ENCODE measurements around the gene CRYBA4. TPM values are rescaled to one million over a fixed set of nuclear protein-coding genes. Genes with fewer than 3 reads are reported as not detected.
"Not testable (repeated sequence)": the region's sequence is repeated elsewhere in the genome, so short reads cannot be mapped to it uniquely, and the experiment has no call there.

CRYBA4 gene
- total RNA-seq, 1 donor from 2014 or later: 0.27 TPM

DNA sequence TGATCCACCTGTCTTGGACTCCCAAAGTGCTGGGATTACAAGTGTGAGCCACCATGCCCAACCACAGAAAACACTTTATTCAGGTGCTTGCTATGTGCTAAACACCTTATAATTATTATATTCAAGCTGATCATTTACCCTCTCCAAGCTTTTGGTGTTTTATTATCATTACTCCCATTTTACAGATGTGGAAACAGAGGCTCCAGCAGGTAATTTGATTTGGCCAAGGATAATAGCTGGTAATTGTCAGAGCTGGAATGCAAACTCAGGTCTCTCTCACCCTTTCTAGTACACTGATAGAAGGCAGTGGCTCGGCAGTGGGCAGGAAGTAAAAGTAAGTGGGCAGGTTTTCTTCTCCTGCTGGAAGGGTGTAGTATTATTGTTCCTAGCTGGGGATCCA, 28.0 kb upstream of the CRYBA4 start:
- intact Hi-C loops (cut with micrococcal nuclease): loop anchor here (2.0 to 5.0 kb wide), 3 partner anchors 17 to 111 kb away; partner anchors contain the start of genes HPS4 and SRRD

DNA sequence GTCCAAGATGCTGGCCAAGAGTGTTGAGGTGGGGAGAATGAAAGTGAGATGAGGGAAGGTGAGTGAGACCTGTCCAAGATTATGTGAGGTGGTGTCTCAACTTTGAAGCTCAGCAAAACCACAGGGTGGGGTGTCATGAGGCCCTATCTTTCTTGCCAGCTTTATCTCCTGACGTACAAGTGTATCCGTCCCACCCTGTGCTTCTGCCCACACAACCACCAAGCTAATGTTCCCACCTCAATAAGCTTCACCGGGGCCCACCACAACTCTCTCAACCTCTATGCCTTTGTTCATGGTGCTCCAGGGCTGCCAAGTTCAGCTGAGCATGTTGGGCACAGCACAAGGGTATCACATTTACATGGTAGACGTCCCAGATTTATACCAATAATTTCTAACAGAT, 24.7 kb upstream of the CRYBA4 start:
- intact Hi-C loops (cut with micrococcal nuclease): no loop called here

- intact Hi-C loops (cut with micrococcal nuclease): no loop called here
Observed at GRCh38 chr22:26597480-26597879, 24.3 kb upstream of the CRYBA4 start.

- intact Hi-C loops (cut with micrococcal nuclease): no loop called here
Observed at GRCh38 chr22:26599505-26599904, 22.3 kb upstream of the CRYBA4 start.

DNA sequence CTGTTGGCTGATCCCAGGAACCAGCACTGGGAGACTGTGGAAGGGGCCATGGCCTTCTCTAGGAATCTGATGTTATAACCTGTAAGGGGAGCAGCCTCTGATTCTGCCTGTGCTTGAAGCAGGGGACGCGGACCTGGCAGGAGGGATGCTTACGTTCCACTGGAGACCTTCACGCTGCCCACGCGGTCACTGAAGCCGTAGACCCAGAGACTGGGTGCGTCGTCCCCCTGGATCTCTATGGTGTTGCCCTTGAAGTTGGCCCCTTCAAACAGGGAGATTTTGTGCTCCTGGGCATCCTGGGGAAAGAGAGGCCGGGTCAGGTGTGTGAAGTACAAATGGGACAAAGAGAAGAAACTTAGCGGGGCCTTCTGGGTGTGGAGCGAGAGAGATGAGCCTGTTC, 20.0 kb upstream of the CRYBA4 start:
- intact Hi-C loops (cut with micrococcal nuclease): no loop called here

- intact Hi-C loops (cut with micrococcal nuclease): no loop called here
Observed at GRCh38 chr22:26602127-26602526, 19.6 kb upstream of the CRYBA4 start.

DNA sequence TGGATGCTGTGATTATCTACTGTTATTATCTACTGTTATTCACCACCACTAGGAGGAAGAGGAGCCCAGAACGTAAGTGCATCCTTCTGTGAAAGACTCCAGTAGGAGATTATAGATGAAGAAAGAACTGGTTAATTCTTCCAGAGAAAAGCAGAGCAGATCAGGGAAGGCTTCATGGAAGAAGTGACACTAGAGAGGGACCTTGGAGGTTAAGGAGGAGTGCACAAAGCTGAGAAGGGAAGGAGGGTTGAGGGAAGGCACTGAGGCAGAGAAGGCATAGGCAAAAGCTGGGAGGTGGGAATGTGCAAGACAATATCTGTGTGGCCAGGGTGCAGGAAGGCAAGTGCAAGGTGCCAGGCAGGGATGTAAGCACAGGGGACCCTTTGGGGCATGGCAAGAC, 17.4 kb upstream of the CRYBA4 start:
- intact Hi-C loops (cut with micrococcal nuclease): no loop called here

GRCh38 chr22:26606611-26607010, 15.2 kb upstream of the CRYBA4 start:
- intact Hi-C loops (cut with micrococcal nuclease): no loop called here

DNA sequence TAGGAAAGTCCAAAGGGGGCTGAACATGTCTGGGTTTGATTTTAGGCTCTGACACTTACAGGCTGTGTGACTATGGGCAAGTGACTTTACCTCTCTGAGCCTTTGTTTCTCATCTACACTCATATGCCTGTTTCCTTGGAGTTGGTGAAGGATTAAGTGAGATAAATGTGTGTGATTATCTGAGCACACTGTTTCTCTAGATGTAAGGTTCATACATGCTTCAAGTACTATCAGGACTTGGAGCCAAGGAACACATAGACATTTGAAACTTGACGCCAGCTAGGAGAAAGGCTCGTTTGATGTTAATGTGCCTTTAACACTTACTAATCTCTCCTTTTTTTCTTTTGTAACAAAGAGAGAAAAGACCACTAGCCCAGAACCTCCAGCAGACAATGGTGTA, 13.6 kb upstream of the CRYBA4 start:
- intact Hi-C loops (cut with micrococcal nuclease): no loop called here

DNA sequence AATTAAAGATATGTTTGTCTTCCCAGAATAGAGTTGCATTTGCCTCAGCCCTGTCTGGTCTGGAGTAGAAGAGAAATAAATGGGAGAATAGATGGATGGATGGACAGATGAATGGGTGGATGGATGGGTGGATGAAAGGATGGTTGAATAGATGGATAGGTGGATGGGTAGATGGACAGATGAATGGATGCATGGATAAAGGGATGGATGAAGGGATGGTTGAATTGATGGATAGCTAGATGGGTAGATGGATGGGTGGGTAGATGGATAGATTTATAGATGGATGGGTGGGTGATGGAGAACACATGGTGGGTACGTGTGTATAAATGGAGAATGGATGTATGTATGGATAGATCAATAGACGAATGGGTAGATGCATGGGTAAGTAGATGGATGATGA, 12.5 kb upstream of the CRYBA4 start:
- intact Hi-C loops (cut with micrococcal nuclease): no loop called here

GRCh38 chr22:26610072-26610958, 11.4 kb upstream of the CRYBA4 start:
- intact Hi-C loops (cut with micrococcal nuclease): loop anchor here (2.0 kb wide), 1 partner anchor 18 kb away; no protein-coding TSS in a partner anchor

DNA sequence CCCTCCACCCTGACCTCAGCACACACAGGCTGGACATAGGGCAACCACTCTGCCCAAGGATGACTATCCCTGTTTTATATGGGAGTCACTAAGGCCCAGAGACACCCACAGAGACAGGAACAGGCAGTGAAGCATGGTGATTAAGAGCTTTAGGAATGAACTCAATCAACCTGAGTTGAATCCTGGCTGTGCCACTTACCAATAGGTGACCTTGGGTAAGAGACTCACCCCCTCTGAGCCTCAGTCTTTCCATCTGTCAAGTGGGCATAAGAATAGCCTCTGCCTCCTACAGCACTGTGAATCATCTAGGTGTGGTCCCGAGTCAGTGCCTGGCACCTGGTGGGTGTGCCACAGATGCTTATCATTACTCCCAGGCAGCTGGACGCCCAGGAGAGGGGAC, 10.8 kb upstream of the CRYBA4 start:
- intact Hi-C loops (cut with micrococcal nuclease): loop anchor here (2.0 kb wide), 1 partner anchor 18 kb away; no protein-coding TSS in a partner anchor

DNA sequence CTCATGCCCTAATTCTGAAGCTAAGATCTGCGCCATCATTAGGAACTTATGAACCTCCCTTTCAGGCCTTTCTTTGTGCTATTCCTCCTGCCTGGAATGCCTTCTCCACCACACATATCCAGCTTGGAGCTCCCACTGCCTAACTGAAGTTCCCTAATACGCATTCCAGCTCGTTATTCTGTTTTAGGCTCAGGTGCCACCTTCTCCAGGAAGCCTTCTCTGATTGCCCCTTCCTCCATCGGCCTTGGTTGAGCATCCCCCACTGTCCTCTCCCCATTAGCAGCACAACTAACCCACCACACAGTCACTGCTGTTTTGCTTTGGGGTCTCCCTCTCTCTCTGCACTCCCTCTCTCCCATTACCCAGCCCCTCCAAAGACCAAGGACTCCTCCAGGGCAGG, 9.1 kb upstream of the CRYBA4 start:
- intact Hi-C loops (cut with micrococcal nuclease): no loop called here

DNA sequence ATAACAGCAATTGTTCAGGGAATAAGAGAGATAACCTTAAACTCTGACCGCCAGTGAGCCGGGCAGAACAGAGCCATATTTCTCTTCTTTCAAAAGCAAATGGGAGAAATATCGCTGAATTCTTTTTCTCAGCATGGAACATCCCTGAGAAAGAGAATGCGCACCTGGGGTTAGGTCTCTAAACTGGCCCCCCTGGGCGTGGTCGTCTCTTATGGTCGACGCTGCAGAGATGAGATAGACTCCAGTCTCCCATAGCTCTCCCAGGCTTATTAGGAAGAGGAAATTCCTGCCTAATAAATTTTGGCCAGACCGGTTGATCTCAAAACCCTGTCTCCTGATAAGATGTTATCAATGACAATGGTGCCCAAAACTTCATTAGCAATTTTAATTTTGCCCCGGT, 8.0 kb upstream of the CRYBA4 start:
- intact Hi-C loops (cut with micrococcal nuclease): not testable (repeated sequence)

DNA sequence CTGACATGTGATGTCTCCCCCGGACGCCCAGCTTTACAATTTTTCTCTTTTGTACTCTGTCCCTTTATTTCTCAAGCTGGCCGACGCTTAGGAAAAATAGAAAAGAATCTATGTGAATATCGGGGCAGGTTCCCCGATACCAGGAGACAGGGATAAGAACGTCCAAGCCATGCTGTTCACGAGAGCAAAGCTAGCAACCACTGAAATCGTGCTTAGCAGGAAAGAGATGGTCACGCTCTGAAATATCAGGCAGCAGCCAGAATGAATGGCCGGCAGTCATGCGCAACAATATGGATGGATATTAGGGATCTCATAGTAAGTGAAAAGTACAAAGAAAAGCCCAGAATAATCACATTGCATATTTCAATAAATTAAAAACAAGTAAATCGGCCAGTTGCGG, 7.4 kb upstream of the CRYBA4 start:
- intact Hi-C loops (cut with micrococcal nuclease): no loop called here

DNA sequence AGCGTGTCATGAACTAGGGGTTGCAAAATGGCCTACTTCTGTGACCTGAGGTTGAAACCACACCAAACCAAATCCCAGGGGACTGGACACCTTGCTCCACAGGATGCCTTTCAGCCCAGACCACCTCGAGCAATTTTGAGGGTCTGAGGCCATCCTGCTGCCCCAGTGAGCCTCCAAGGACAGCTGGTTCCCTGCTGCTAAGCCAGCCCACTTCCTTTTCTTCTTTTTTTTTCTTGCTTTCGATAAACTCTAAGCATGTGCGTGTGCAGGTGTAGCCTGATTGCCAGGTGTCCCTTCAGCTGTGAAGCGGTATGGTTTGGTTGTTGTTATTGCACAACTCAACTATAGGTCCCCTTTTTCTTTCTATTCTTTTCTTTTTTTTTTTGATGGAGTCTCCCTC, 6.6 kb upstream of the CRYBA4 start:
- intact Hi-C loops (cut with micrococcal nuclease): no loop called here

DNA sequence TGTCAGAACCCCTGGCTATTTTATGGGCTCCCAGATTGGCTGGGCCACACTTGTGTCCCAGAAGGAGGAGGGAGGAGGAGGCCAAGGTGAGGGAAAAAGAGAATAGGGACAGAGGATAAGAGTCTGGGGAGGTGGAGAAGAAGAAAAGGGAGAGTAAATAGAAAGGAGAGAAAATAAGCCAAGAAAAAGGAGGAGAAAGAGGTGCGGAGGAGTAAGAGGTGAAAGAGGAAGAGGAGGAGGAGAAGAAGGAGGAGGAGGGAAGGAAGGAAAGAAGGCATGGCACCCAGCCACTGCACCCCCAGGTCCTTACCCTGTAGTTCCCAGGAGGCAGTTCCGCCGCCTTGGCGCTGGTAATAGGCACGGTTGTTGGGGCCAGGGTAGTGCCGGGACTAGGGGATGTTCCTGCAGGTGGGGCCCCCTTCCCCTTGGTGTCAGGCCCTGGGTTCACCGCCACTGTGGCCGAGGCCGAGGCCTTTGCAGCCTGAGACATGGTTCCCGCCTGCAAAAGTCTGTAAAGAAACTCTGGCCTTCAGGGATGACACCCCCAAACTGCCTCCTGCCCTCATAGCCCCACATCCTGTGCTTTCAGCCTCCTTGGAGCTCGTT, 5.8 kb upstream of the CRYBA4 start:
- intact Hi-C loops (cut with micrococcal nuclease): no loop called here

DNA sequence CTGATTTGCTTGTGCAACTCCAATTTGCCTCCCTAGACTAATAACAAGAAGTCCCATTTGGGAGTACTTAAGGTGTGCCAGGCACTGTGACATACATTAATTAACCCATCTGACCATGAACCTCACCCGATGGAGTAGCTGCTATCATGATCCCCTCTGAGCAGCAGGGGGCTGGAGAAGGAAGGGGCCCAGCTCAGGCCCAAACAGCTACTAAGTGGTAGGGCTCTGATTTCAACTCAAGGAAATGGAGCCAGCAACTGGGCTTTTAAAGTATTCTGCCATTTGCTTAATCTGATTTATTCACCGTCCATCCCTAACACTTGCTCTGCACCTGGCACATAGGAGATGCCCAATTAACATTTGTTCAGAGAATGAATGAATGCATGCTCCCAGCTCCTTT, 5.1 kb upstream of the CRYBA4 start:
- intact Hi-C loops (cut with micrococcal nuclease): no loop called here

GRCh38 chr22:26617271-26618199, 4.2 kb upstream of the CRYBA4 start, which contains the start of gene CRYBB1:
Gene CRYBB1 (minus strand): TSS chr22:26618027. CDS start chr22:26616319, 1,708 bp downstream.
- intact Hi-C loops (cut with micrococcal nuclease): no loop called here

GRCh38 chr22:26618455-26618854, 3.3 kb upstream of the CRYBA4 start:
- intact Hi-C loops (cut with micrococcal nuclease): no loop called here

GRCh38 chr22:26619510-26619909, 2.3 kb upstream of the CRYBA4 start:
- intact Hi-C loops (cut with micrococcal nuclease): no loop called here

DNA sequence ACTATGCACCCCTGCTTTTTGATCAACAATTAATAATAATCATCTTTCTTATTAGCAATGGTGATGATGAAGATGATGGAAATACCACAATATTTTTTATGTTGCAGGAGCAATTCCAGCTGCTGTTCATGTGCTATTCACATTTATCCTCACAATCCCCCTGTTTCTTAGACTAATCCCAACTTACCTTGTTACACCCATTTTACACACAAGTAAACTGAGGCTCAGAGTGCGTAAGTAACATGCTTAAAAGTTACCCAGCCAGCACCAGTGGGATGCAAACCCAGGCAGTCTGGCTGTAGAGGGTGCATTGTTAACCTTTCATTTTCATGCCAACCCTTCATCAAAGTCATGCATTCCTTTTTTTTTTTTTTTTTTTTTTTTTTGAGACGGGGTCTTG, 1.6 kb upstream of the CRYBA4 start:
- intact Hi-C loops (cut with micrococcal nuclease): no loop called here

All from T-helper 1 cell treated with Interleukin-12 subunit alpha and Interleukin-12 subunit beta and Interleukin-4 antibody, amounts not matched to agents 30 ng/mL and 1 ng/mL, for 36 hours (primary cell).